ENCODE measurements around the gene FICD. TPM values are rescaled to one million over a fixed set of nuclear protein-coding genes. Genes with fewer than 3 reads are reported as not detected.

The FICD gene
- total and polyA plus RNA-seq, 2 donors from 2014 or later = 5.1 to 8.5 TPM

DNA sequence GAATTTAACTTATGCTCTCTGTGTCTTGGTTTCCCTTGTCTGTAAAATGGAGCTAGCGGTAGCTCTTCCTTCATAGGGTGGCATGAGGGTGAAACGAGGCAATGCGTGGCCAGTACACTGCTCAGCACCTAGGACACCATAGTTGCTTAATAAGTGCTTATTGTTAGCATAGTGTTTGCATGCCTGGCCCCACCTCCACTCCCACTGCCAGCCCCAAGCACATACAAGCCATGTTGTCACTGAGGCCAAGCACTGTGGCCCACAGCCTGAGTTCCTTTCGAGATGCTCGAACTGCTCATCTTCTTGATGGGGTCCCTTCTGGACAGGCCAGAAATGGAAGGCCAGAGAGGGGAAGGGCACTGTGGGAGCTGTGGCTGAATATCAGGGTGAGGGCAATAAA lies 839 bp downstream of the FICD start:
- Histone ChIP-seq H3K36me3 (ENCODE audit: control insufficient read depth in 2 of 3, insufficient read depth in 3 of 3, low read length in 3 of 3) (peaks cover 7 to 16% (median 14%) of the 10 kb centered on the region in 3 donors), H3K4me1 (ENCODE audit: control insufficient read depth in 2 of 3, insufficient read depth in 2 of 3, low read depth in 1 of 3, low read length in 3 of 3) (peaks cover 0 to 13% (median 3%) of the 10 kb centered on the region in 3 donors), H3K9ac (ENCODE audit: low read length in 3 of 3) (peak overlapping the region in 2 of 3 donors; percentile 35 to 68), H3K4me3 (ENCODE audit: low read length in 3 of 3) (peak overlapping the region; percentile 68 to 85 (median 77)), H3K27me3 (ENCODE audit: control insufficient read depth, insufficient read depth, low read length) (no peaks in the 10 kb centered on the region), H3K27ac (ENCODE audit: low read depth in 2 of 2, low read length in 2 of 2) (no peak overlapping the region), H3K9me3 (ENCODE audit: control insufficient read depth in 2 of 3, insufficient read depth in 1 of 3, low read length in 3 of 3) (no peaks in the 10 kb centered on the region)
- TF ChIP-seq, protein P1, sequence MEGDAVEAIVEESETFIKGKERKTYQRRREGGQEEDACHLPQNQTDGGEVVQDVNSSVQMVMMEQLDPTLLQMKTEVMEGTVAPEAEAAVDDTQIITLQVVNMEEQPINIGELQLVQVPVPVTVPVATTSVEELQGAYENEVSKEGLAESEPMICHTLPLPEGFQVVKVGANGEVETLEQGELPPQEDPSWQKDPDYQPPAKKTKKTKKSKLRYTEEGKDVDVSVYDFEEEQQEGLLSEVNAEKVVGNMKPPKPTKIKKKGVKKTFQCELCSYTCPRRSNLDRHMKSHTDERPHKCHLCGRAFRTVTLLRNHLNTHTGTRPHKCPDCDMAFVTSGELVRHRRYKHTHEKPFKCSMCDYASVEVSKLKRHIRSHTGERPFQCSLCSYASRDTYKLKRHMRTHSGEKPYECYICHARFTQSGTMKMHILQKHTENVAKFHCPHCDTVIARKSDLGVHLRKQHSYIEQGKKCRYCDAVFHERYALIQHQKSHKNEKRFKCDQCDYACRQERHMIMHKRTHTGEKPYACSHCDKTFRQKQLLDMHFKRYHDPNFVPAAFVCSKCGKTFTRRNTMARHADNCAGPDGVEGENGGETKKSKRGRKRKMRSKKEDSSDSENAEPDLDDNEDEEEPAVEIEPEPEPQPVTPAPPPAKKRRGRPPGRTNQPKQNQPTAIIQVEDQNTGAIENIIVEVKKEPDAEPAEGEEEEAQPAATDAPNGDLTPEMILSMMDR (IDR thresholded peaks at IDR 0.05; ENCODE audit: borderline replicate concordance, extremely low read depth, insufficient read depth) = no peak
- intact Hi-C loops (cut with DNase I) = no loop called here
- FAIRE-seq (no peak), DNase-seq (no peak)

DNA sequence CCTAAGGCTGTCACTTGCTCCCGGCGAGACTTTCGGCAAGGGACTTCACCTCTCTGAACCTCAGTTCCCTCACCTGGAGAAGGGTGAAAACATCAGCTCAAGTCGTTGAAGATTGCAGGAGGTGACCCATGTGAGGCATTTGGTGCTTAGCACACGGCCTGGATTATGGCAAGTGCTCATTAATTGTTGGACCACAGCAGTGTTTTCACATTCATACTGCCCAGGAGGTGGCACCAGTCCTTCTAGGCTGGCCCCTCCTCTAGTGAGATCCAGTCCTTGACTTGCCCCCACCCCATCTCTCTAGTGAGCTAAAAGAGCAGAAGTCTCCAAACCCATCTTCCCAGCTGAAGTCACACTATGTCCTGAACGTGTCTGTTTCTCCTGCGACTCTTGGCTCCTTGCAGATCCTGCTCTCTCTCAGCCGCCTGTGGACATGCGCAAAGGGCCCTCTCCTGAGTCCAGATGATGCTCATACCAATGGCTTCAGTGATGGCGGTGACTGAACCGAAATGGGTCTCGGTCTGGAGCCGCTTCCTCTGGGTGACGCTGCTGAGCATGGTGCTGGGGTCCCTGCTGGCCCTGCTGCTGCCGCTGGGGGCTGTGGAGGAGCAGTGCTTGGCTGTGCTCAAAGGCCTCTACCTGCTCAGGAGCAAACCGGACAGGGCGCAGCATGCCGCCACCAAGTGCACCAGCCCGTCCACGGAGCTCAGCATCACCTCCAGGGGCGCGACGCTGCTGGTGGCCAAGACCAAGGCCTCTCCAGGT lies 1.6 kb downstream of the FICD start:
- H3K27ac ChIP-seq (ENCODE audit: low read depth in 2 of 2, low read length in 2 of 2) = no peak overlapping the region
- H3K9ac ChIP-seq (ENCODE audit: low read length in 3 of 3) = no peak overlapping the region
- peaks cover 0 to 13% (median under 1%) of the 10 kb centered on the region in 3 donors for H3K4me1 ChIP-seq (ENCODE audit: control insufficient read depth in 2 of 3, insufficient read depth in 2 of 3, low read depth in 1 of 3, low read length in 3 of 3)
- no peak for DNase-seq
- H3K36me3 ChIP-seq (ENCODE audit: control insufficient read depth in 2 of 3, insufficient read depth in 3 of 3, low read length in 3 of 3) = peaks cover 7 to 21% (median 19%) of the 10 kb centered on the region in 3 donors
- intact Hi-C loops (cut with DNase I) = no loop called here
- H3K27me3 ChIP-seq (ENCODE audit: control insufficient read depth, insufficient read depth, low read length) = no peaks in the 10 kb centered on the region
- TF ChIP-seq, protein P1 (IDR thresholded peaks at IDR 0.05; ENCODE audit: borderline replicate concordance, extremely low read depth, insufficient read depth) = no peak
- no peak for FAIRE-seq
- no peak overlapping the region for H3K4me3 ChIP-seq (ENCODE audit: low read length in 3 of 3)
- H3K9me3 ChIP-seq (ENCODE audit: control insufficient read depth in 2 of 3, insufficient read depth in 1 of 3, low read length in 3 of 3) = no peaks in the 10 kb centered on the region

DNA sequence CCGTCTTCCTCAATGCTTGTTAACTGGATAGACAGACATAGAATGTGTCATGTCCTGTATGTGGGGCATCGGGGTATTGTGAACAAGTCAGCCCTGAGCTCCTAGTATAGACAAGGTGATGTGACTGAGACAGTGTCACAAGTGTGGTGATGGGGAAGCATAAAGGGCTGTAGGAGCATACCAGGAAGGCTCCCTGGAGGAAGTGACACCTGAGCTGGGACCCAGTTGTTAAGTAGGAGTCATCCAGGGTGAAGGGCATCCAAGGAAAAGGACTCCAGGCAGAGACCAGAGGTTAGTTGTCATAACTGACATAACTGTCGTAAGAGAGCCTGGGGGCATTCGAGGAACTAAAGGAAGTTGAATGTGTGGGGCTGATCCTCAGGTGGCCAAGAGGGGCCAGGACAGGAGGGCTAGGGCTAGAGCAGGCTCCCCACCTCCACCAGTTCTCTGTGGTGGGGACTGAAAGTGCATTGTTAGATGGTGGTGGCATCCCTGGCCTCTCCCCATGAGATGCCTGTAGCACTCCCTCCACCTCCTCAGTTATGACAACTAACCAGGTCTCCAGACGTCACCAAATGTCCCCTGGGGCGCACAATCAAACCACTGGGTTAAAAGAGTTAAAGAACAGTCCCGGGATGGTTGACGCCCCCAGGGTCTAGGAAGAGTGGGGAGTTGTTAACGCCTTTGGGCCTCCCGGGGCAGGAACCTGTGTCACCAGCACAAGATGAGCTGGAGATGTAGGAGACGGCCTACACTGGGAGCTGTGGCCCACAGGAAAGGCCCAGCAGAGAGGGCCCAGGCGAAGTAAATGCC lies 2.4 kb downstream of the FICD start:
- Histone ChIP-seq H3K9me3 (ENCODE audit: control insufficient read depth in 2 of 3, insufficient read depth in 1 of 3, low read length in 3 of 3) (no peaks in the 10 kb centered on the region), H3K9ac (ENCODE audit: low read length in 3 of 3) (no peak overlapping the region), H3K4me1 (ENCODE audit: control insufficient read depth in 2 of 3, insufficient read depth in 2 of 3, low read depth in 1 of 3, low read length in 3 of 3) (peaks cover 0 to 13% (median 0%) of the 10 kb centered on the region in 3 donors), H3K36me3 (ENCODE audit: control insufficient read depth in 2 of 3, insufficient read depth in 3 of 3, low read length in 3 of 3) (peaks cover 7 to 24% (median 22%) of the 10 kb centered on the region in 3 donors), H3K4me3 (ENCODE audit: low read length in 3 of 3) (no peak overlapping the region), H3K27ac (ENCODE audit: low read depth in 2 of 2, low read length in 2 of 2) (no peak overlapping the region), H3K27me3 (ENCODE audit: control insufficient read depth, insufficient read depth, low read length) (no peaks in the 10 kb centered on the region)
- DNase-seq = no peak
- FAIRE-seq = no peak
- TF ChIP-seq, protein P1 (IDR thresholded peaks at IDR 0.05; ENCODE audit: borderline replicate concordance, extremely low read depth, insufficient read depth) = no peak
- intact Hi-C loops (cut with DNase I) = no loop called here

Data from kidney (tissue), 14 donors.